ENCODE data around the gene C13orf46. TPM values are rescaled to one million over a fixed set of nuclear protein-coding genes. Genes with fewer than 3 reads are reported as not detected.

Gene C13orf46
- total RNA-seq, 1 experiment from 2014 or later = 1.4 TPM

- no peaks in the 10 kb centered on the region for H3K4me1 Mint-ChIP-seq (ENCODE audit: insufficient read depth, unreplicated experiment)
- no peak for DNase-seq (ENCODE audit: unreplicated experiment)
- H3K36me3 Mint-ChIP-seq (ENCODE audit: insufficient read depth, unreplicated experiment) = no peaks in the 10 kb centered on the region
- ChIA-PET CTCF (interaction anchor here (0.8 to 1.1 kb wide), 2 partner anchors 103 to 226 kb away, joined by 3 to 4 read pairs; no protein-coding TSS in a partner anchor), POLR2A (interaction anchor here (0.8 kb wide), 1 partner anchor 93 kb away, joined by 3 read pairs; no protein-coding TSS in a partner anchor)
- no TSS peak for BruUV-seq (replicated peaks)
- intact Hi-C loops (cut with micrococcal nuclease) = no loop called here
- H3K27me3 Mint-ChIP-seq (ENCODE audit: insufficient read depth, unreplicated experiment) = no peaks in the 10 kb centered on the region
- no peak overlapping the region for H3K27ac Mint-ChIP-seq (ENCODE audit: low read depth, unreplicated experiment)
- no peaks in the 10 kb centered on the region for H3K9me3 Mint-ChIP-seq (ENCODE audit: unreplicated experiment)
- no peak overlapping the region for H3K4me3 Mint-ChIP-seq (ENCODE audit: unreplicated experiment)
- TF ChIP-seq, protein P1, sequence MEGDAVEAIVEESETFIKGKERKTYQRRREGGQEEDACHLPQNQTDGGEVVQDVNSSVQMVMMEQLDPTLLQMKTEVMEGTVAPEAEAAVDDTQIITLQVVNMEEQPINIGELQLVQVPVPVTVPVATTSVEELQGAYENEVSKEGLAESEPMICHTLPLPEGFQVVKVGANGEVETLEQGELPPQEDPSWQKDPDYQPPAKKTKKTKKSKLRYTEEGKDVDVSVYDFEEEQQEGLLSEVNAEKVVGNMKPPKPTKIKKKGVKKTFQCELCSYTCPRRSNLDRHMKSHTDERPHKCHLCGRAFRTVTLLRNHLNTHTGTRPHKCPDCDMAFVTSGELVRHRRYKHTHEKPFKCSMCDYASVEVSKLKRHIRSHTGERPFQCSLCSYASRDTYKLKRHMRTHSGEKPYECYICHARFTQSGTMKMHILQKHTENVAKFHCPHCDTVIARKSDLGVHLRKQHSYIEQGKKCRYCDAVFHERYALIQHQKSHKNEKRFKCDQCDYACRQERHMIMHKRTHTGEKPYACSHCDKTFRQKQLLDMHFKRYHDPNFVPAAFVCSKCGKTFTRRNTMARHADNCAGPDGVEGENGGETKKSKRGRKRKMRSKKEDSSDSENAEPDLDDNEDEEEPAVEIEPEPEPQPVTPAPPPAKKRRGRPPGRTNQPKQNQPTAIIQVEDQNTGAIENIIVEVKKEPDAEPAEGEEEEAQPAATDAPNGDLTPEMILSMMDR (IDR thresholded peaks at IDR 0.05; ENCODE audit: unreplicated experiment) = no peak
Measured at GRCh38 chr13:113962975-113963374, 10.9 kb downstream of the C13orf46 start.

- ChIA-PET POLR2A (no interaction called here), CTCF (interaction anchor here (0.8 to 1.1 kb wide), 2 partner anchors 103 to 227 kb away, joined by 3 to 4 read pairs; no protein-coding TSS in a partner anchor)
- no peaks in the 10 kb centered on the region for H3K9me3 Mint-ChIP-seq (ENCODE audit: unreplicated experiment)
- TF ChIP-seq, protein P1 (IDR thresholded peaks at IDR 0.05; ENCODE audit: unreplicated experiment) = no peak
- no peaks in the 10 kb centered on the region for H3K4me1 Mint-ChIP-seq (ENCODE audit: insufficient read depth, unreplicated experiment)
- H3K27ac Mint-ChIP-seq (ENCODE audit: low read depth, unreplicated experiment) = no peak overlapping the region
- H3K36me3 Mint-ChIP-seq (ENCODE audit: insufficient read depth, unreplicated experiment) = no peaks in the 10 kb centered on the region
- intact Hi-C loops (cut with micrococcal nuclease) = no loop called here
- DNase-seq (ENCODE audit: unreplicated experiment) = no peak
- H3K4me3 Mint-ChIP-seq (ENCODE audit: unreplicated experiment) = no peak overlapping the region
- BruUV-seq (replicated peaks) = no TSS peak
- no peaks in the 10 kb centered on the region for H3K27me3 Mint-ChIP-seq (ENCODE audit: insufficient read depth, unreplicated experiment)
Measured at GRCh38 chr13:113962386-113962785, 11.5 kb downstream of the C13orf46 start.

GRCh38 chr13:113960276-113960948, 13.5 kb downstream of the C13orf46 start:
- Mint-ChIP-seq H3K27ac (ENCODE audit: low read depth, unreplicated experiment) (no peak overlapping the region), H3K9me3 (ENCODE audit: unreplicated experiment) (peaks cover 12% of the 10 kb centered on the region), H3K27me3 (ENCODE audit: insufficient read depth, unreplicated experiment) (no peaks in the 10 kb centered on the region), H3K36me3 (ENCODE audit: insufficient read depth, unreplicated experiment) (no peaks in the 10 kb centered on the region), H3K4me1 (ENCODE audit: insufficient read depth, unreplicated experiment) (no peaks in the 10 kb centered on the region), H3K4me3 (ENCODE audit: unreplicated experiment) (no peak overlapping the region)
- POLR2A ChIA-PET = interaction anchor here (0.6 to 1.7 kb wide), 8 partner anchors 10 to 275 kb away, joined by 3 to 9 read pairs (median 4); no protein-coding TSS in a partner anchor
- intact Hi-C loops (cut with micrococcal nuclease) = no loop called here
- TF ChIP-seq, protein P1 (IDR thresholded peaks at IDR 0.05; ENCODE audit: unreplicated experiment) = no peak
- BruUV-seq (replicated peaks) = no TSS peak
- no peak for DNase-seq (ENCODE audit: unreplicated experiment)
- CTCF ChIA-PET = interaction anchor here (0.7 to 1.4 kb wide), 4 partner anchors 8 to 281 kb away, joined by 3 to 6 read pairs (median 4); no protein-coding TSS in a partner anchor

- H3K4me3 Mint-ChIP-seq (ENCODE audit: unreplicated experiment) = no peak overlapping the region
- CTCF ChIA-PET = interaction anchor here (0.6 to 0.9 kb wide), 2 partner anchors 36 to 143 kb away, joined by 3 to 5 read pairs; no protein-coding TSS in a partner anchor
- no TSS peak for BruUV-seq (replicated peaks)
- H3K9me3 Mint-ChIP-seq (ENCODE audit: unreplicated experiment) = peaks cover 22% of the 10 kb centered on the region
- no peaks in the 10 kb centered on the region for H3K4me1 Mint-ChIP-seq (ENCODE audit: insufficient read depth, unreplicated experiment)
- intact Hi-C loops (cut with micrococcal nuclease) = loop anchor here (10.0 kb wide), 1 partner anchor 196 kb away; no protein-coding TSS in a partner anchor
- TF ChIP-seq, protein P1 (IDR thresholded peaks at IDR 0.05; ENCODE audit: unreplicated experiment) = no peak
- H3K27me3 Mint-ChIP-seq (ENCODE audit: insufficient read depth, unreplicated experiment) = no peaks in the 10 kb centered on the region
- H3K27ac Mint-ChIP-seq (ENCODE audit: low read depth, unreplicated experiment) = no peak overlapping the region
- DNase-seq (ENCODE audit: unreplicated experiment) = no peak
- peaks cover 10% of the 10 kb centered on the region for H3K36me3 Mint-ChIP-seq (ENCODE audit: insufficient read depth, unreplicated experiment)
- POLR2A ChIA-PET = interaction anchor here (1.3 kb wide), 1 partner anchor 11 kb away, joined by 6 read pairs; no protein-coding TSS in a partner anchor
Measured at GRCh38 chr13:113959198-113959597, 14.7 kb downstream of the C13orf46 start.
